HepG2 (cell line): Measurements from ENCODE around the gene TPRG1. TPM values are rescaled to one million over a fixed set of nuclear protein-coding genes. Genes with fewer than 3 reads are reported as not detected.

ENCODE experiments used
- ATAC-seq: fragments of 200-7000 bp; cut with Tn5 transposase; 3 replicates; pipeline ENCODE4 v1.9.1; 2020; ENCODE audit warnings: mild to moderate bottlenecking, moderate library complexity
- BruUV-seq: library from RNA; stranded (reverse); fragments of 400-500 nt; replicated peaks from 2 replicates; lab custom pipeline; 2021; lab: Mats Ljungman, UMichigan
- CTCF ChIA-PET: fragments of 300-600 bp; formaldehyde crosslinking; extraction: SDS; loops from one replicate; lab custom pipeline; 2021; ENCODE audit warnings: low total read pairs, inconsistent platforms, low intra/inter-chr PET ratio; lab: Yijun Ruan, JAX
- POLR2A ChIA-PET: fragments of 350-600 bp; sonication (Branson Sonifier 250); formaldehyde crosslinking; loops from one replicate; lab custom pipeline; 2020; ENCODE audit warnings: antibody characterized with exemption, inconsistent platforms; lab: Yijun Ruan, JAX
- DNase-seq: peaks from one replicate; pipeline ENCODE4 v3.0.0-alpha.2; 2015; ENCODE audit warnings: low spot score
- FAIRE-seq: peaks from 3 replicates; lab custom pipeline; 2011; peaks lifted over from hg19 to GRCh38; lab: Jason Lieb, UNC
- H2AFZ ChIP-seq: one replicate; pipeline ENCODE4 v1.6.1; 2011; ENCODE audit warnings: low read length, inconsistent platforms
- H3K27ac ChIP-seq: fragments of 300-600 bp; 3 replicates; pipeline ENCODE4 v1.8.0; 2011; ENCODE audit warnings: mixed run types, mild to moderate bottlenecking, mixed read lengths, low read length, inconsistent platforms; ENCODE audit not compliant: insufficient read depth; ENCODE audit errors: extremely low read length
- H3K27me3 ChIP-seq, 2 experiments: fragments of 200-600 bp in 1 of 2; 2 replicates in 1 of 2; 3 replicates in 1 of 2; pipeline versions ENCODE4 v1.6.0 to v1.8.0; 2011; ENCODE audit warnings: low read length in 2 of 2, mild to moderate bottlenecking in 2 of 2, moderate library complexity in 2 of 2, inconsistent platforms in 1 of 2; ENCODE audit not compliant: insufficient read depth in 2 of 2, control insufficient read depth in 1 of 2
- H3K36me3 ChIP-seq, 2 experiments: fragments of 200-600 bp in 1 of 2; replicated peaks in 1 of 2; 2 replicates in 1 of 2; 3 replicates in 1 of 2; pipeline versions ENCODE4 v1.5.1 to v1.8.0; 2011; ENCODE audit warnings: low read length in 2 of 2, inconsistent platforms in 1 of 2; ENCODE audit not compliant: insufficient read depth in 2 of 2, control insufficient read depth in 1 of 2
- H3K4me1 ChIP-seq: 2 replicates; pipeline ENCODE4 v1.5.1; 2012; ENCODE audit warnings: low read length, inconsistent platforms; ENCODE audit not compliant: insufficient read depth
- H3K4me2 ChIP-seq: 2 replicates; pipeline ENCODE4 v1.6.0; 2011; ENCODE audit warnings: low read depth, low read length, inconsistent platforms
- H3K4me3 ChIP-seq, 3 experiments: fragments of 200-600 bp in 1 of 3; sonication (generic), shearing (Covaris generic) in 1 of 3; replicated peaks in 1 of 3; 2 replicates each; pipeline ENCODE4 v1.5.1; 2011 to 2016; ENCODE audit warnings: low read length in 3 of 3, inconsistent platforms in 2 of 3, low read depth in 2 of 3, mild to moderate bottlenecking in 2 of 3, control low read depth in 1 of 3, mixed read lengths in 1 of 3; ENCODE audit not compliant: insufficient read depth in 1 of 3
- H3K79me2 ChIP-seq: one replicate; pipeline ENCODE4 v1.6.1; 2011; ENCODE audit warnings: low read length, inconsistent platforms; ENCODE audit not compliant: insufficient read depth
- H3K9ac ChIP-seq: 2 replicates; pipeline ENCODE4 v1.6.0; 2011; ENCODE audit warnings: mild to moderate bottlenecking, low read depth, low read length, inconsistent platforms; ENCODE audit not compliant: insufficient read depth
- H3K9me3 ChIP-seq: 2 replicates; pipeline ENCODE4 v1.5.1; 2012; ENCODE audit warnings: mild to moderate bottlenecking, low read length
- H4K20me1 ChIP-seq: 2 replicates; pipeline ENCODE4 v1.6.0; 2011; ENCODE audit warnings: inconsistent platforms, mild to moderate bottlenecking, low read length, moderate library complexity; ENCODE audit not compliant: insufficient read depth
- ARID3A ChIP-seq: IDR thresholded peaks from 2 replicates; pipeline ENCODE4 v1.6.1; 2012; ENCODE audit warnings: low read depth, low read length, improper control_type of control experiment
- ASH2L ChIP-seq: fragments of 300-600, 200-600 bp; sonication (generic); IDR thresholded peaks from 2 replicates; pipeline ENCODE4 v1.7.0; 2017; ENCODE audit warnings: low read depth, mild to moderate bottlenecking, moderate library complexity, mixed read lengths, low read length; ENCODE audit not compliant: insufficient read length
- HOXA3 ChIP-seq: sonication (generic); formaldehyde crosslinking; IDR thresholded peaks from 2 replicates; pipeline ENCODE4 v1.5.0; 2020; ENCODE audit warnings: missing genetic modification reagents
- MAFF ChIP-seq: IDR thresholded peaks from 2 replicates; pipeline ENCODE4 v1.6.1; 2011; ENCODE audit warnings: low read depth, low read length, improper control_type of control experiment
- PRPF4 ChIP-seq: fragments of 200-400 bp; formaldehyde crosslinking; IDR thresholded peaks from 2 replicates; pipeline ENCODE4 v1.6.1; 2016; ENCODE audit warnings: low read length, low read depth; ENCODE audit not compliant: poor library complexity, severe bottlenecking
- TCF7 ChIP-seq: sonication (generic); IDR thresholded peaks from 2 replicates; pipeline ENCODE4 v1.6.1; 2016; ENCODE audit warnings: antibody characterized with exemption, low read depth
- TOE1 ChIP-seq: sonication (generic); formaldehyde crosslinking; IDR thresholded peaks from 2 replicates; pipeline ENCODE4 v1.4.0; 2020; ENCODE audit warnings: mild to moderate bottlenecking, missing genetic modification reagents
- XRCC5 ChIP-seq: fragments of 200-400 bp; formaldehyde crosslinking; optimal IDR thresholded peaks from 2 replicates; pipeline ENCODE3; 2017; ENCODE audit warnings: mild to moderate bottlenecking, low read length
- ZNF263 ChIP-seq: sonication (generic); formaldehyde crosslinking; IDR thresholded peaks from 2 replicates; pipeline ENCODE4 v1.4.0; 2020; ENCODE audit warnings: missing genetic modification reagents
- ZNF335 ChIP-seq: sonication (generic); formaldehyde crosslinking; IDR thresholded peaks from 2 replicates; pipeline ENCODE4 v1.4.0; 2020; ENCODE audit warnings: missing genetic modification reagents
- WGBS: methylation state at CpG from one replicate; pipeline ENCODE4 v1.1.6; 2017; ENCODE audit warnings: low lambda C conversion rate; 5-methylcytosine and 5-hydroxymethylcytosine counted together
- in situ Hi-C: cut with HindIII; loops from 2 replicates; pipeline ENCODE4 v1.10.0; 2017; ENCODE audit warnings: low pct_unique_long_range_greater_than_20kb; ENCODE audit not compliant: extremely low pct_ligation_motif_present
- intact Hi-C: fragments of 100-400 bp; cut with micrococcal nuclease; formaldehyde crosslinking; loops from one replicate; pipeline ENCODE4 v1.10.0; 2022; ENCODE audit not compliant: unreplicated experiment
- polyA plus RNA-seq, 8 experiments: library from polyadenylated mRNA; depleted of rRNA in 3 of 8; stranded (reverse) in 7 of 8; unstranded in 1 of 8; fragments of >200 nt; fragmentation: Illumina TruSeq in 4 of 8; extraction: Trizol in 4 of 8; gene quantifications; 2 replicates each; pipeline versions ENCODE4 v1.2.1 to v1.2.3, GENCODE V29; 2011 to 2016; ENCODE audit warnings: low read depth in 4 of 8, missing spikeins in 1 of 8, mixed read lengths in 1 of 8; ENCODE audit not compliant: insufficient read depth in 1 of 8
- total RNA-seq, 5 experiments: library from RNA; depleted of rRNA; stranded (reverse); fragments of >200 nt; fragmentation: Illumina TruSeq; extraction: Trizol; gene quantifications; 2 replicates each; pipeline ENCODE4 v1.2.3, GENCODE V29; 2016; ENCODE audit warnings: low read depth in 1 of 5
- TF ChIP-seq, protein P1 (sequence below): sonication (generic); formaldehyde crosslinking; IDR thresholded peaks from 2 replicates; pipeline ENCODE4 v1.4.0; 2020; ENCODE audit warnings: missing genetic modification reagents, mild to moderate bottlenecking, borderline replicate concordance
- TF ChIP-seq, protein P2 (sequence below): sonication (generic); formaldehyde crosslinking; IDR thresholded peaks from 2 replicates; pipeline ENCODE4 v1.4.0; 2020; ENCODE audit warnings: mild to moderate bottlenecking, low read depth, missing genetic modification reagents
- TF ChIP-seq, protein P3 (sequence below): sonication (generic); formaldehyde crosslinking; IDR thresholded peaks from 2 replicates; pipeline ENCODE4 v1.5.0; 2020; ENCODE audit warnings: mild to moderate bottlenecking, missing genetic modification reagents, moderate library complexity

TPRG1 gene
- total and polyA plus RNA-seq, 2 of the 13 experiments (the other 11 are each of a cell fraction or from before 2014, with no cell fraction given): 0.17 TPM; not detected in 1

DNA sequence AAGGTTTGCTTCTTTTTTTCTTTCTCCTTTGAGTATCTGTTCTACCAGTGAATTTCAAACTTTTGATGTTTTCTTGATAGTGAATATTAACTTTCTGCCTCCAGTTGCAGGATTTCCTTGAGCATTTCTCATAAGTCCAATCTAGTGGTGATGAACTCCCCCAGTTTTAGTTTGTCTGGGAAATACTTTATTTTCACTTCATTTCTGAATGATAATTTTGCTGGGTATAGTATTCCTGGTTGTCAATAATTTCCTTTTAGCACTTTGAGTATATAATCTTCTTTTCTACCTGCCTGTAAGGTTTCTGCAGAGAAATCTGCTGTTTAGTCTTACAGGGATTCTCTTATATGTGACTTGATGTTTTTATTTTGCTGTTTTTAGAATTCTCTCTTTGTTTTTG, 21.0 kb downstream of the TPRG1 start (continued):
- TF ChIP-seq ARID3A: no peak
- TF ChIP-seq PRPF4: no peak
- TF ChIP-seq MAFF: no peak
- TF ChIP-seq TOE1: no peak

DNA sequence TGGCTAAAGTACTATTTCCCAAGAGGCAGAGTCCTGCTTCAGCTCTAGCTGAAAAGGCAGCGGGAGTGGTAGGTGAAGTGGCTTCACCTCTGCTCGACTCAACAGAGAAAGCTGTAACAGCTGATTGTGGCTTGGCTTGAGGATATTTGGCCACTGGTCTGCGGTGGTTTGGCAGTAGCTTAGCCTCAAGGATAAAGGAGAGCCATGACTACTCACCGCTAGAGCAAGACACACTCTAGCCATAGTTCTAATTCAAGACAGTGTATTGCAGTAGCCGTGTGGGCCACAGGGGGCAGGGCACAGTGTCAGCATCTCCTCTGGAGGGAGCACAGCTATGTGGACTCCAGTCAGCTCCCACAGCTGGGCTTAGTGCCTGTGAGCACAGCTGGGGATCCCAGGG, 23.5 kb downstream of the TPRG1 start:
- POLR2A ChIA-PET: no interaction called here
- FAIRE-seq (peak; percentile 55), DNase-seq (peak; percentile 11), ATAC-seq (peak; percentile 100)
- H3K4me3 ChIP-seq: no peak overlapping the region
- CTCF ChIA-PET: no interaction called here
- no peaks in the 10 kb centered on the region for H4K20me1 ChIP-seq
- TF ChIP-seq, protein P1, sequence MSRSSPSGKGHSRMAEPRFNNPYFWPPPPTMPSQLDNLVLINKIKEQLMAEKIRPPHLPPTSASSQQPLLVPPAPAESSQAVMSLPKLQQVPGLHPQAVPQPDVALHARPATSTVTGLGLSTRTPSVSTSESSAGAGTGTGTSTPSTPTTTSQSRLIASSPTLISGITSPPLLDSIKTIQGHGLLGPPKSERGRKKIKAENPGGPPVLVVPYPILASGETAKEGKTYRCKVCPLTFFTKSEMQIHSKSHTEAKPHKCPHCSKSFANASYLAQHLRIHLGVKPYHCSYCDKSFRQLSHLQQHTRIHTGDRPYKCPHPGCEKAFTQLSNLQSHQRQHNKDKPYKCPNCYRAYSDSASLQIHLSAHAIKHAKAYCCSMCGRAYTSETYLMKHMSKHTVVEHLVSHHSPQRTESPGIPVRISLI (CRISPR knock-in tag): no peak
- TF ChIP-seq, protein P2, sequence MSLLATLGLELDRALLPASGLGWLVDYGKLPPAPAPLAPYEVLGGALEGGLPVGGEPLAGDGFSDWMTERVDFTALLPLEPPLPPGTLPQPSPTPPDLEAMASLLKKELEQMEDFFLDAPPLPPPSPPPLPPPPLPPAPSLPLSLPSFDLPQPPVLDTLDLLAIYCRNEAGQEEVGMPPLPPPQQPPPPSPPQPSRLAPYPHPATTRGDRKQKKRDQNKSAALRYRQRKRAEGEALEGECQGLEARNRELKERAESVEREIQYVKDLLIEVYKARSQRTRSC (CRISPR knock-in tag): no peak
- no peak for TF ChIP-seq HOXA3
- peak; percentile 94 for TF ChIP-seq ZNF263 (CRISPR knock-in tag)
- peak; percentile 39 for TF ChIP-seq XRCC5
- TF ChIP-seq ZNF335 (CRISPR knock-in tag): no peak
- TF ChIP-seq ASH2L: no peak
- TF ChIP-seq, protein P3, sequence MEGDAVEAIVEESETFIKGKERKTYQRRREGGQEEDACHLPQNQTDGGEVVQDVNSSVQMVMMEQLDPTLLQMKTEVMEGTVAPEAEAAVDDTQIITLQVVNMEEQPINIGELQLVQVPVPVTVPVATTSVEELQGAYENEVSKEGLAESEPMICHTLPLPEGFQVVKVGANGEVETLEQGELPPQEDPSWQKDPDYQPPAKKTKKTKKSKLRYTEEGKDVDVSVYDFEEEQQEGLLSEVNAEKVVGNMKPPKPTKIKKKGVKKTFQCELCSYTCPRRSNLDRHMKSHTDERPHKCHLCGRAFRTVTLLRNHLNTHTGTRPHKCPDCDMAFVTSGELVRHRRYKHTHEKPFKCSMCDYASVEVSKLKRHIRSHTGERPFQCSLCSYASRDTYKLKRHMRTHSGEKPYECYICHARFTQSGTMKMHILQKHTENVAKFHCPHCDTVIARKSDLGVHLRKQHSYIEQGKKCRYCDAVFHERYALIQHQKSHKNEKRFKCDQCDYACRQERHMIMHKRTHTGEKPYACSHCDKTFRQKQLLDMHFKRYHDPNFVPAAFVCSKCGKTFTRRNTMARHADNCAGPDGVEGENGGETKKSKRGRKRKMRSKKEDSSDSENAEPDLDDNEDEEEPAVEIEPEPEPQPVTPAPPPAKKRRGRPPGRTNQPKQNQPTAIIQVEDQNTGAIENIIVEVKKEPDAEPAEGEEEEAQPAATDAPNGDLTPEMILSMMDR (CRISPR knock-in tag): peak; percentile 44; the same call in 1 of the 2 replicates
- no peak for TF ChIP-seq TCF7
- H3K4me1 ChIP-seq: no peaks in the 10 kb centered on the region
- H3K27ac ChIP-seq: no peak overlapping the region
- 0% methylated on average over 1 of the region's 5 CpGs for whole genome bisulfite sequencing
- peaks cover 26% of the 10 kb centered on the region; the same call in 1 of the 2 replicates for H3K9me3 ChIP-seq
- H3K9ac ChIP-seq: no peak overlapping the region
- no TSS peak for BruUV-seq
- H3K27me3 ChIP-seq: peaks cover 0 to 1% of the 10 kb centered on the region in 2 experiments; a peak in 1 of 5 replicates
- H2AFZ ChIP-seq: no peak overlapping the region
- no peaks in the 10 kb centered on the region for H3K79me2 ChIP-seq
- intact Hi-C loops (no loop called here), in situ Hi-C loops (no loop called here)
- H3K4me2 ChIP-seq: no peak overlapping the region
- no peaks in the 10 kb centered on the region for H3K36me3 ChIP-seq
